UCSD-AML1 (cell line): Measurements from ENCODE around the gene ASIP.
"Not testable (repeated sequence)": the region's sequence is repeated elsewhere in the genome, so short reads cannot be mapped to it uniquely, and the experiment has no call there.

ENCODE experiments used
- DNase-seq: peaks from one replicate; lab custom pipeline; 2025; ENCODE audit not compliant: unreplicated experiment; lab: John Stamatoyannopoulos, UW

ASIP gene

GRCh38 chr20:34282041-34282440 lies 40.8 kb downstream of the ASIP start:
- DNase-seq: no peak

GRCh38 chr20:34283844-34284243 lies 42.6 kb downstream of the ASIP start:
- no peak for DNase-seq

- no peak for DNase-seq
These were observed 44.2 kb downstream of the ASIP start for GRCh38 chr20:34285450-34285849.

GRCh38 chr20:34287500-34287899 lies 46.3 kb downstream of the ASIP start:
- DNase-seq: not testable (repeated sequence)

- DNase-seq: no peak
These were observed 49.2 kb downstream of the ASIP start for GRCh38 chr20:34290471-34290870.

GRCh38 chr20:34292496-34292895 lies 51.3 kb downstream of the ASIP start:
- DNase-seq: no peak

GRCh38 chr20:34293119-34293518 lies 51.9 kb downstream of the ASIP start:
- no peak for DNase-seq

GRCh38 chr20:34293589-34293988 lies 52.4 kb downstream of the ASIP start:
- no peak for DNase-seq

- DNase-seq: no peak
These were observed 53.3 kb downstream of the ASIP start for GRCh38 chr20:34294563-34294962.

- no peak for DNase-seq
These were observed 54.1 kb downstream of the ASIP start for GRCh38 chr20:34295284-34295683.

- DNase-seq: no peak
These were observed 55.2 kb downstream of the ASIP start for GRCh38 chr20:34296468-34296867.

- DNase-seq: not testable (repeated sequence)
These were observed 57.1 kb downstream of the ASIP start for GRCh38 chr20:34298294-34298784.

- no peak for DNase-seq
These were observed 58.5 kb downstream of the ASIP start for GRCh38 chr20:34299556-34300255.

GRCh38 chr20:34300256-34300806 lies 59.1 kb downstream of the ASIP start:
- no peak for DNase-seq

- no peak for DNase-seq
These were observed 59.8 kb downstream of the ASIP start for GRCh38 chr20:34300809-34301586.

GRCh38 chr20:34301587-34302311 lies 60.5 kb downstream of the ASIP start:
- DNase-seq: no peak

- no peak for DNase-seq
These were observed 61.1 kb downstream of the ASIP start for GRCh38 chr20:34302312-34302722.

GRCh38 chr20:34302723-34303533 lies 61.7 kb downstream of the ASIP start, which contains the start of gene AHCY:
Gene AHCY (minus strand): TSS chr20:34303355. CDS start chr20:34303270, 85 bp downstream.
- DNase-seq: peak; percentile 95

- no peak for DNase-seq
These were observed 64.4 kb downstream of the ASIP start for GRCh38 chr20:34305333-34306230.
